Mononuclear cell (primary cell): ENCODE results near the gene SKAP1. TPM values are rescaled to one million over a fixed set of nuclear protein-coding genes. Genes with fewer than 3 reads are reported as not detected.

Experiments used
- H3K27me3 ChIP-seq: 2 replicates; pipeline ENCODE4 v1.6.0; 2011; ENCODE audit warnings: low read length, control low read depth; ENCODE audit not compliant: insufficient read depth
- H3K4me1 ChIP-seq: 2 replicates; pipeline ENCODE4 v1.5.1; 2011; ENCODE audit warnings: mild to moderate bottlenecking, low read length, control low read depth; ENCODE audit not compliant: insufficient read depth
- H3K4me3 ChIP-seq: 2 replicates; pipeline ENCODE4 v1.5.1; 2011; ENCODE audit warnings: mild to moderate bottlenecking, low read length, moderate library complexity
- H3K9me3 ChIP-seq: 2 replicates; pipeline ENCODE4 v1.5.1; 2011; ENCODE audit warnings: low read depth, mild to moderate bottlenecking, control low read depth, low read length
- total RNA-seq: library from RNA; depleted of rRNA; stranded (reverse); fragments of >200 nt; gene quantifications from one replicate; pipeline ENCODE4 v1.2.3, GENCODE V29; 2012

The SKAP1 gene
- total RNA-seq, 1 donor: 40.1 TPM

DNA sequence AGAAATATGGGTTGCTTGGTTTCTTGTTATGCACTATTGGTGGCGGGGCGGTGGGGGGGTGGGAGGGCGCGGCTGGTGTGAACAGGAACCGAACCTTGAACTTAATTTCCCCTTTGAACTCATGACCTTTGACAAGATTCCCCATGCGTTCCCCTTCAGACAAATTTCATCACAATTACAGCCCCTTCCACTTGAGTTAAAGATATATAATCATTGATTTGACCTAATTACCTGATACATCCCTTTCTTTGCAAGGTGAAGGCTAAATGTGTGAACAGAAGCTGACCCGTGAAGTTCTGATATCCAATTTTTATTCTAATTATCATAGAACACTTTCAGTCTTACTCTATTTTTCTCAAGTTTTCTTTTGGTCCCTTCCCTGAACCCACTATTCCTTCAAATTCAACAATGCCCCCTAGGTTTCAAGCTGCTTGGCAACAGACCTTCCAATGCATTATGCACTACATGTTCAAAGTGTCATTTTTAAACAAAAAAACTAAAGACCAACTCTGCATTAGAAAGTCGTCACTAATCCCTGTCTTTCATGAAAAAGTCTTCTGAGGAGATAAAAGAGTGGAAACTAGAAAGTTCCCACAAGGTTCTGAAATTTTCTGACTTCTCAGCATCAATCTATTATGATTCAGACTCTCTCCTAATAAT is 116.8 kb downstream of the SKAP1 start:
- Histone ChIP-seq H3K27me3 (no peaks in the 10 kb centered on the region), H3K4me3 (no peak overlapping the region), H3K9me3 (no peaks in the 10 kb centered on the region), H3K4me1 (no peaks in the 10 kb centered on the region)

DNA sequence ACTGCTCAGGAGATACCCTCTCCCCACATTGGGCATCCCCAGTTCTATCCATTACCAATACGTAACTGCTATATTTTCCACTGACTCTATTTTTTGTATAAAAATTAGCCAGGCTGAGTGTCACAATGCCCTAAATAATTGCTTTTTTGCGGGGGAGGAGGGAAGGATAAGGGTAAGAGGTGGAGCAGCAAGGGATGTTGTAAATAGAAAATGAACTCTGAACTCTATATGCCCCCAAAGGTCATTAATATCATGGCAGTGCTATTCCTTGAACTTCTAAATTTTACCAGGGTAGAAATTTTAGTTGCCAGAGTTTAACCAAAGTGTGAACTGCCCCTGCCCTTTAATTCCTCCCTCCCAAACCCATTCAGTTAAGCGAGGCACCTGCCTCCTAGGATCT is 118.7 kb downstream of the SKAP1 start:
- Histone ChIP-seq H3K4me1 (no peaks in the 10 kb centered on the region), H3K4me3 (no peak overlapping the region), H3K27me3 (no peaks in the 10 kb centered on the region), H3K9me3 (no peaks in the 10 kb centered on the region)

DNA sequence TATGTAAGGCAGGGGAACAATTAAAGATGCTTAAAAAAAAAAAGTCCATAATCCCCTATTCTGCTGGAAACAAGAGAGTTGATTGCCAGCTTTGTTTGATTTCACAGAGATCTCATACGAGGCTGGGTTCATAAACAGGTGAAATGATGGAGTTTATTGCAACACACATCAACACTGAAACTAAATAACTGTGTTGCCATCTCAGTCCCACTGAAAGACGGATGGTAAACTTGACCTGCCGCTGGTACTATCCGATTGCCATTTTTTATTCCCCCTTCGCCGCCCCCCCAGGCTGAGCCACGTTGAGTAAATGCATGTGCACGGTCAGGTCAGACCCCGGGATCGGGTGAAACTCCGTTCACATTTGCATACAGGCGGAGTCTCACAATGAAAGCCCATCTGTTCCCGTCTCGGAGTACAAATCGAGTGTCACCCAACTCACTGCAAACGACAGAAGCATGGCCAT is 119.2 kb downstream of the SKAP1 start:
- Histone ChIP-seq H3K4me3 (no peak overlapping the region), H3K9me3 (no peaks in the 10 kb centered on the region), H3K27me3 (no peaks in the 10 kb centered on the region), H3K4me1 (no peaks in the 10 kb centered on the region)

DNA sequence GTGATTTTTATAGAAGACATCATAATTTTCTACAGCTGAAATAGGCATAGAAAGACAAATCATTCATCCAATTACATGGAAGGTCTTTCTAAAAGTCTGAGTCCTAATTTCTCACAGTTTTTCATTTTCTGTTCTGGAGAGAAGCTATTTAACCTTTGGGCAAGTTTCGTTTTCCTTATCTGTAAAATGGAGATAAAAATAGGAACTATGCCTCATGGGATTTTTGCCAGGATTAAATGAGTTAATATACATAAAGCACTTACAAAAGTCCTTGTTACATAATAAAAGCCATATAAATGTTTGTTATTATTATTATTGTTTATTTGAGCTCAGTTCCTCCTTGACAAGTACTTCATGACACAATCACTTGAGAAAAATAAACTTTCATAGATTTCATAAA is 121.4 kb downstream of the SKAP1 start:
- no peak overlapping the region for H3K4me3 ChIP-seq
- no peaks in the 10 kb centered on the region for H3K9me3 ChIP-seq
- H3K4me1 ChIP-seq: no peaks in the 10 kb centered on the region
- H3K27me3 ChIP-seq: no peaks in the 10 kb centered on the region

DNA sequence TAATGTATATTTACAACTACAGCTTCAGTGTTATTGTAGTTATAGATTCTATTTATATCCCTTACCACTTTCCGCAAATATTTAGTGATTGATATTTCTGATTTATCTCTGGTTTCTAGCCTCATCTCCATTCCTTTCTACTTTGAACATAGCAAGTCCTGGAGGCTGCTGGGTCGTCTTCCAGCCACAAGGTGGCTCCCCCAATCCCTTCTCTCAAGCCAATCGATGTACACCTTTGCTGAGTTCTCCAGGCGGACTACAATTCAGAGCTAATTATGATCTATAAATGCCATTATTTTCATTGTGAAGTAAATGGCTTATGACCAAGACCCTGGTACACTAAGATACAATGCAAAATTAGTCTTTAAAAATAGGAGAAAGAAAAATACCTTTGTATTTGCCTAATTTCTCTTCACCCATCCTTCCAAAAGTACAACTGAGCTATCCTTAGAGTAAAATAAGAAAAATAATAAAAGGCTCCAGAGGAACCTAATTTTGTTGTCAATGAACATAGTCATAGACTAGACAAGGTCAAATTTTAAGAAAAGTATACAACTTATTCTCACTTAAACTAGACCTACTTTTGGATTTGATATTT is 122.1 kb downstream of the SKAP1 start:
- H3K9me3 ChIP-seq: no peaks in the 10 kb centered on the region
- H3K4me1 ChIP-seq: no peaks in the 10 kb centered on the region
- H3K4me3 ChIP-seq: no peak overlapping the region
- no peaks in the 10 kb centered on the region for H3K27me3 ChIP-seq

DNA sequence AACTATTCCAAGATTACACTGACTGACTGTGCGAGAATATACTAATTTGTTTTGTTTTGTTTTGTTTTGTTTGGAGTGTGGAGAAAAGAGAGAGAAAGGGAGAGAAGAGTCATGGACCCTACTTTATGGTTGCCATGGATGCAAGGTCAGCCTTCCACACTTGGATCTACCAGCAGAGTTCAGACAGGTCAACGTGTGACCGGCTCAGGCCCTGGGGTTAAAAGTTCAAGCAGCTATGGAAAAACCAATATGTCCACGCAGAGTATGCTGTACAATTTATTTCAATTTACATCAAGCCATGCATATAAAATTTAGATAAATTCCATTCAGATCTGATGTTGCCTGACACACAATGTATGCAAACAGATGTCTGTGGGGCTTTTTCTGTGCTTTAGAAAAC is 122.8 kb downstream of the SKAP1 start:
- no peak overlapping the region for H3K4me3 ChIP-seq
- no peaks in the 10 kb centered on the region for H3K9me3 ChIP-seq
- H3K4me1 ChIP-seq: no peaks in the 10 kb centered on the region
- H3K27me3 ChIP-seq: no peaks in the 10 kb centered on the region

DNA sequence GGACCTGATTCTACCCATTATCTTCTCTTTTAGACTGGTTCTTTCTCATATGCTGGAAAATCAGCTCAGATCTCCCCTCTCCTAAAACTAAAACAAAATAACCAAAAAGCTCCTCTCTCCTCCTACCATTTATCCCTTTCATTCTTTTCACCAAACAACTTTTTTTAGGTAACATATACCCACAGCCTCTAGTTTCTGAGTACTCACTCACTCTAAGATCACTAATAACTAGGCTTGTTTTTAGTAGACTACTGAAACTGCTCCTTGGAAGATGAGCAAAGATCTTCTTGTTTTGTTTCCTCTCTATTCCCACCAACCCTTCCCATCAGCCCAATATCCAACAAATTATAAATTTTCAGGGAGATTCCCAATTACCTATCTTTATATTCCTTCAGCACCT is 129.0 kb downstream of the SKAP1 start:
- H3K27me3 ChIP-seq: no peaks in the 10 kb centered on the region
- no peak overlapping the region for H3K4me3 ChIP-seq
- no peaks in the 10 kb centered on the region for H3K9me3 ChIP-seq
- H3K4me1 ChIP-seq: no peaks in the 10 kb centered on the region

DNA sequence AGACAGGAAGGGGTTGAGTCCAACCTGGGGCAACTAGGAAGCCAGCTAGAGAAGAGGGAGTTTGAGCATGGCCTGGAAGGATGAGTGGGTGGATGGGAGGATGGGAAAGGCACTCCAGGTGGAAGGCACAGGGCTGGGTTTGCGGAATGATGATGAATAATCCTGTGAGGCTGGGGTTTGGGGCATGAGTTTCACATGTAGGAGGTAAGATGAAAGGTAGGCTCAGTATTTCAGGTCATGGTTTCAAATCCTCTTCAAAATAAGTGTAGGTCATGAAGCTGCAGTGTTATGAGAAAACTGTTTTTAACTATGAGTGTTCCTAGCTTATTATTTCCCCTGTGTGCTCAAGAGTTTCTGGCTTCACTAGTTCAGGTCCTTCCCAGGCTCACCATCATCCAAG is 130.3 kb downstream of the SKAP1 start:
- H3K27me3 ChIP-seq: no peaks in the 10 kb centered on the region
- peaks cover 3% of the 10 kb centered on the region for H3K4me1 ChIP-seq
- no peaks in the 10 kb centered on the region for H3K9me3 ChIP-seq
- H3K4me3 ChIP-seq: no peak overlapping the region

DNA sequence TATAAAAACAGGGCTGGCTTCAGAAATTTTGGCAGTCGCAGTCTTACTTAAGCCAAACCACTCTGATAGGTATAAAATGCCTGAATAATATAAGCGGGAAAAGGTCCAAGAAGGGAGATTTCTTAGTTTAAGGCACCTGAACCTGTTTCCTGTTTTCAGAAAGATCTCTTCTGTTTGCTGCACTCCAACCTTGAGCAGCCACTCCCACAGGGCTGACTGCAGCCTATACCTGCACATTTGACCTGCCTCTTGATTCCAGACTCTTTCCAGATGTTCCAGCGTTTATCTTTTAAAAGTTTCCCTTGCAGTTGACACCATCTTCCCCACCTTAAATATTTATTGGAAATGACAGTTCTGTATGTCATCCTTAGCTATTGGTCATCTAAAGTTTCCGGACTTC is 132.2 kb downstream of the SKAP1 start:
- no peak overlapping the region for H3K4me3 ChIP-seq
- no peaks in the 10 kb centered on the region for H3K9me3 ChIP-seq
- no peaks in the 10 kb centered on the region for H3K27me3 ChIP-seq
- peaks cover 11% of the 10 kb centered on the region for H3K4me1 ChIP-seq

DNA sequence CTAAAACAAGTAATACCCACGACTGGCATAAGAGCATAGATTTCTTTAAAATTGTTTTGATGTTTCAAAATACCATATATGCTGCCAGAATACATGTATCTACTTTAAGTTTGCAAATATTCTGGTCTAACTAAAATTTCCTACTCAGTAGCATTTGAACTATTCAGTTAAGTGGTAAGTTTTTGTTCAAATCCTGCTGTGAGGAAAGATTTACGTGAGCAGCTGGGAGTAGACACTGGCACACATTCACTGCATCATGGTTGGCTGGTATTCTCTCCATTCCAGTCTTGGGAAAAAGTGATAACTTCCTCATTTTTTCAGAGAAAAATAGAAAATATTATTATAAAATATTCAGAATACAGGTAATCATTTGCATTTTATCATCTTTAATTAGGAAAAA is 133.6 kb downstream of the SKAP1 start:
- Histone ChIP-seq H3K4me3 (no peak overlapping the region), H3K27me3 (no peaks in the 10 kb centered on the region), H3K9me3 (no peaks in the 10 kb centered on the region), H3K4me1 (peaks cover 11% of the 10 kb centered on the region)

DNA sequence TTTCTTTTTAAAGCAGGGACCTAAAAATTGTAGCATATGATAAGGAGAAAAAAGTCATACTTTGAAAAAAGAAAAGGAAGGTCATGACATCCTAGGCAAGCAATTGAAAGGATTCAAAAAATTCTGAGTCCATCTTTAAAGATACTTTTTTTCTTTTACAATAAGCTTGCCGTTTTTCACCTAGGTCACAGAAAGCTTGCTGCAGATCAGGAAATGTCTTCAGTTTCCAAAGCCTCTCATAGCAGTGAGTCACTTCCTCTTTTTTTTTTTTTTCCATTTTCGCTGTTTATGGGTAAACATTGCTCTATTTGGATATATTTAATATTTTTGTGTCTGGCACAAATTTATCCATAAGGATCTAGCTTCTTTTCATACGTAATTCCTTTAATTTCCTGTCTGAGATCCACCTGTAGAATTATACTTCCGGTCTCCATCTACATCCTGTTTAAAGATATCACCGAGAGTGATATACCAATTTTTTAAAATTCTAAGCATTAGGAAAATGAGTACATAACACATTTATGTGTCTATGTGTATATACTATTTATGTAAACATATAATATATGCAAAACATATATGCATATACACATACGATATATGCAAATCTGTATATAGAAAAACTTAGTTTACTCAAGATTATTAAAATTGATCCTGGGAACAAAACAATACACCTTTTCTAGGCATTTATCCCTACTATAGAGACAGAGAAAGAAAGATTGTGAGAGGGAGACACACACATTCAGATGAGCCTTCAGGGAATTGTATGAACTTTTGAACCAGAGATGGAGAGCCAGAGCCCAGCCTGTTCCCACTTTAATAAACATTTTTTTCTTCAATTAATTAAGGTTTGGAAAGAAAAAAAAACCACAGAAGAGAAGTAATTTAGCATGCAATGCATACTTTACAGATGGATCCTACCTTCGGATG is 134.4 kb downstream of the SKAP1 start:
- H3K4me3 ChIP-seq: no peak overlapping the region
- peaks cover 11% of the 10 kb centered on the region for H3K4me1 ChIP-seq

DNA sequence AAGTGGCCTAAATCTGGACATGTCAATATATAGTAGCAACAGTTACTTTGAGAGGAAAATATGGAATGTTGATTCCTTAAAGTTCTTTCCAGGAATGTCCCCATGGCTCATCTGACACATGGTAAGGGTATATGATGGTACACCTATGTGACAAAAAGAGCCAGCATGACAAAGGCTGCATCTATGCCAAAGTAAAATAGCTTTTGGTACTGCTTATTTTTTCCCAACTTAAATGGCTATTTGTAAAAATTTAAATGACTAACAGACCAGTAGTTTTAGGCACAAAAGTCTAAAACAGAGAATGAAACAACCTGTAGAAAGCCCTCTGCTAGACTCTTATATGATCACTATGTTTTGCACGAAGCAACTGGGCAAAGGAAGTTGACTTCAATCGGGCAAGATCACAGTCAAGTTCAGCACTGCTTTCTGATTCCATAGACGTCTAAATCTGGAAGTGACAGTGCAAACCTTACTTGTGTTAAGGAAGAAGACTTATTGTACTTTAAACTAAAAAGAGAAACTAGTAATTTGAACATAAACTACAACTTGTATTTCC is 135.1 kb downstream of the SKAP1 start:
- Histone ChIP-seq H3K4me1 (peaks cover 11% of the 10 kb centered on the region), H3K27me3 (no peaks in the 10 kb centered on the region), H3K9me3 (no peaks in the 10 kb centered on the region), H3K4me3 (no peak overlapping the region)

More for the DNA sequence above, 134.4 kb downstream of the SKAP1 start:
- Histone ChIP-seq H3K9me3 (no peaks in the 10 kb centered on the region), H3K27me3 (no peaks in the 10 kb centered on the region)

DNA sequence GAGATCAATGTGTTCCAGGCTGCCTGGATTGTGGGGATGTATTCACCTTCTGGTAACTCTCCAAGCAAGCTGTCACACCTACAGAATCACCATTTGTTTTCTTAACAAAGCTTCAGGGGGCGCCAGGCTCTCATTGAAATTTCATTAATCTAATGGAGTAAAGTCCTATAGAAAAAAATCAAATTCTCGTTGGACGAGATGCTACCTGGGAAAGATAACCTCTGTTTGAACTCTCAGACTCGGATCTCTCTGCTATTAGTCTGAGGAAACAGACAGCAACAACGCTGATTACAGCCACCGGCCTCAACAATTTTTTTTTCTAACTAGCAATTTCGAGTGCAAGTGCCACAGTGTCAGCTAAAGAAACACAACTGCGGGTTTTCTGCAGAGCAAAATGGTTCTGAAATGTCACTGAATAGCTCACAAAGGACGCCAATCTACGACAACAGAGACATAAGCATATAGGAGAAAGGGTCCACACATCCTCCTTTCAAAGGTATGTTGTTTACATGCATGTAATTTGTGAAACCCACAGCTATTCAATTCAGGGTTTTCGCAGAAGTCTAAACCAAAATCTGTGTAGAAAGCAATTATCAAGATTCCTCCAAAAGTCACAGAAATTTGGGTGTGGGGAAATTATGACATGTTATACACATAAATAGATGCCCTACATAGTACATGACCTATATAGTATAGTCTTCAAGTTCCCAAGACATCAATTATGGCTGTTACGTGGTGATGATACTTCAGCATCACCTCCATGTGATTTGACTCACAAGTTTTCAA is 135.8 kb downstream of the SKAP1 start:
- H3K4me3 ChIP-seq: no peak overlapping the region
- peaks cover 11% of the 10 kb centered on the region for H3K4me1 ChIP-seq
- no peaks in the 10 kb centered on the region for H3K27me3 ChIP-seq
- H3K9me3 ChIP-seq: no peaks in the 10 kb centered on the region

DNA sequence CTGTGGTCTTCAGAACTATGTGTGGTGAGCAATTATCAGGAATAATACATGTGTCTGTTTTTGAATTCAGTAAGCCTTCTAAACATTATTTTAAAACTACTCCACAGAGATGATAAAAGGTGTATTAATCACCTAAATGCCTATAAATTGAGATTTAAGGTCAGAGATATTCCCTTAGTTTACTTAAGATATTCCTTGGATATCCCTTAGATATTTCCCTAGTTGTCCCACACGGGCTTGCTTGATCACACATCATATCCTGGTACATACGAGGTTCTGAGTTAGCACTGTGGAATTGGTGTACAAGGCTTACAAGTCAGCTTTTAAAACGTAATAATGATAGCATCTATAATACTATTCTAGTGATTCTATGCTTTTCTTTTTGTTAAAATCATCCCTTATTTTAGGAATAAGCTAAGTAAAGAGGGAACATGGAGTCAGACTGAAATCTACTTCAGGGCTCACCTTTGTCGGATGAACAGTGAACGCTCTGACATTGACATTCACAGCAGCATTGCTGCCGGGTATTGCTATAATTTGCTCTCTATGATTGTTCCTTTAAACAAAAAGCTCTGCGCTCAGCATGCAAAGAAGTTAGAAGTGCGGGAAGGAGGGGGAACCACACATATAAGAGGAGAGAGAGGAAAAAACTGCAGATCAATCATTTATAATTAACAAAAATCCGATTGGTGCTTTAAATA is 136.5 kb downstream of the SKAP1 start:
- Histone ChIP-seq H3K4me3 (no peak overlapping the region), H3K4me1 (peaks cover 11% of the 10 kb centered on the region), H3K9me3 (no peaks in the 10 kb centered on the region), H3K27me3 (no peaks in the 10 kb centered on the region)
